Measurements from ENCODE around the gene NACC2. TPM values are rescaled to one million over a fixed set of nuclear protein-coding genes. Genes with fewer than 3 reads are reported as not detected.
A peak's percentile ranks its signal among the peaks of the same experiment; 100 is the strongest.

NACC2 gene
- total RNA-seq, 6 experiments from 2014 or later, result 38.2 to 46.7 (median 40.2) TPM

GRCh38 chr9:135990468-135991429 is 104.3 kb downstream of the NACC2 start:
- Mint-ChIP-seq H3K4me3 (no peak overlapping the region), H3K27ac (no peak overlapping the region), H3K27me3 (ENCODE audit: insufficient read depth) (peaks cover 3% of the 10 kb centered on the region), H3K4me1 (ENCODE audit: low read depth) (no peaks in the 10 kb centered on the region; the same call in 1 of the 2 replicates), H3K36me3 (ENCODE audit: low read depth) (no peaks in the 10 kb centered on the region), H3K9me3 (no peaks in the 10 kb centered on the region)
- TF ChIP-seq, protein P1, sequence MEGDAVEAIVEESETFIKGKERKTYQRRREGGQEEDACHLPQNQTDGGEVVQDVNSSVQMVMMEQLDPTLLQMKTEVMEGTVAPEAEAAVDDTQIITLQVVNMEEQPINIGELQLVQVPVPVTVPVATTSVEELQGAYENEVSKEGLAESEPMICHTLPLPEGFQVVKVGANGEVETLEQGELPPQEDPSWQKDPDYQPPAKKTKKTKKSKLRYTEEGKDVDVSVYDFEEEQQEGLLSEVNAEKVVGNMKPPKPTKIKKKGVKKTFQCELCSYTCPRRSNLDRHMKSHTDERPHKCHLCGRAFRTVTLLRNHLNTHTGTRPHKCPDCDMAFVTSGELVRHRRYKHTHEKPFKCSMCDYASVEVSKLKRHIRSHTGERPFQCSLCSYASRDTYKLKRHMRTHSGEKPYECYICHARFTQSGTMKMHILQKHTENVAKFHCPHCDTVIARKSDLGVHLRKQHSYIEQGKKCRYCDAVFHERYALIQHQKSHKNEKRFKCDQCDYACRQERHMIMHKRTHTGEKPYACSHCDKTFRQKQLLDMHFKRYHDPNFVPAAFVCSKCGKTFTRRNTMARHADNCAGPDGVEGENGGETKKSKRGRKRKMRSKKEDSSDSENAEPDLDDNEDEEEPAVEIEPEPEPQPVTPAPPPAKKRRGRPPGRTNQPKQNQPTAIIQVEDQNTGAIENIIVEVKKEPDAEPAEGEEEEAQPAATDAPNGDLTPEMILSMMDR (IDR thresholded peaks at IDR 0.05), result no peak
- DNase-seq, result no peak

DNA sequence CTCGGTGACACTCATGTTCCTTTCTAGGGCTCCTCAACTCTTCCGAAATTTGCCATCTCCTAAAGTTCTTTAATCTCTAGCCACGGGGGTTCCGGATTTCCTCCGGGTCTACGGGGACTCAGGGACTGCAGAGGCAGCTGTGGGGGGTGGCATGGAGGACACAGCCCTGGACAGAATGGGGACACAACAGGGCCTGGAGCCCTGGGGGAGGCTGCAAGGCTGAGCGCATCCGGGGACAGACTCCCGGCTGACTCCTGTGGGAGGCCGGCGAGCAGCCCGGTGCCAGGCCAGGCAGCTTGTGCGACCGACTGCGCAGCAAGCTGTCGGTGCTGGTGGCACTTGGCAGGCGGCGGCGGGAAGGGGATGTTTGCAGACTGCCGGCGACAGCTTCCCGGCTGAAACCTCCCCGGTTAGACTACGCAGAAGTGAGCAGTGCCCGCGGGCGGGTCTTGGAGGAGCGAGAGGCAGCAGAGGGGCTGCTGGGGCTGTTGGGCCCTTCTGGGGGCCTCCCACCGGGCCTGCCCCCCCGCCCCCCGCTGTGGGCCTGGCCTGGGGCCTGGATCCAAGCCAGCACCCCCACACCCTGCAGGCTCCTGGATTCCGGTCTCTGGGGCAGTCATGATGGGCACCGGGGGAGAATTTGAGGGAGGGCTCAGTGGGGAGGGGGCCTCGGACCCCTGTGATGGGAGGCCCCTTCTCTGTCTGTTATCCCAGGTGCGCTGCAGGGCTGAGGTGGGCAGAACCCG is 105.2 kb downstream of the NACC2 start:
- H3K36me3 Mint-ChIP-seq (ENCODE audit: low read depth), result no peaks in the 10 kb centered on the region
- H3K27ac Mint-ChIP-seq, result no peak overlapping the region
- H3K27me3 Mint-ChIP-seq (ENCODE audit: insufficient read depth), result peaks cover 4% of the 10 kb centered on the region
- DNase-seq, result no peak
- H3K9me3 Mint-ChIP-seq, result no peaks in the 10 kb centered on the region
- H3K4me3 Mint-ChIP-seq, result no peak overlapping the region
- no peaks in the 10 kb centered on the region; the same call in 1 of the 2 replicates for H3K4me1 Mint-ChIP-seq (ENCODE audit: low read depth)
- TF ChIP-seq, protein P1 (IDR thresholded peaks at IDR 0.05), result no peak

DNA sequence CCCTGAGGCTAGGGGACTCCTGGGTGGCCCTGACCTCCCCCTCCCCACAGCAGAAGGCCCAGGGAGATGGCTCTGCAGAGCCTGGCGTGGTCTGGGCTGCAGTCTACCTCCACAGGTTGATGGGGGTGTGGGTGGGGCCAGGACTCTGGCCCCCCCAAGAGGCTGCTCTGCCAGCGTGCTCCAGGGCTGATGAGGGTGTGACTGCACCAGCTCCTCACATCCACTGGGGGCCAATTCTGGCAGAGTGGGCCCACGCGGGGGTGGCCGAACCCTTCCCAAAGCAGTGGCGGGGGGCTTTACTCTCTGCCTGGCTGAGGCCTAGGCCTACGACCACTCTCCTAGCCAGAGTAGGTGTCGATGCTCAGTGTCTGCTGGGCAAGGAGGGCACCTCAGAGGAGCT is 105.9 kb downstream of the NACC2 start:
- Mint-ChIP-seq H3K9me3 (no peaks in the 10 kb centered on the region), H3K27me3 (ENCODE audit: insufficient read depth) (peaks cover 11% of the 10 kb centered on the region), H3K4me3 (no peak overlapping the region), H3K4me1 (ENCODE audit: low read depth) (no peaks in the 10 kb centered on the region; the same call in 1 of the 2 replicates), H3K36me3 (ENCODE audit: low read depth) (no peaks in the 10 kb centered on the region), H3K27ac (no peak overlapping the region)
- TF ChIP-seq, protein P1 (IDR thresholded peaks at IDR 0.05), result peak; percentile 43
- DNase-seq, result no peak

DNA sequence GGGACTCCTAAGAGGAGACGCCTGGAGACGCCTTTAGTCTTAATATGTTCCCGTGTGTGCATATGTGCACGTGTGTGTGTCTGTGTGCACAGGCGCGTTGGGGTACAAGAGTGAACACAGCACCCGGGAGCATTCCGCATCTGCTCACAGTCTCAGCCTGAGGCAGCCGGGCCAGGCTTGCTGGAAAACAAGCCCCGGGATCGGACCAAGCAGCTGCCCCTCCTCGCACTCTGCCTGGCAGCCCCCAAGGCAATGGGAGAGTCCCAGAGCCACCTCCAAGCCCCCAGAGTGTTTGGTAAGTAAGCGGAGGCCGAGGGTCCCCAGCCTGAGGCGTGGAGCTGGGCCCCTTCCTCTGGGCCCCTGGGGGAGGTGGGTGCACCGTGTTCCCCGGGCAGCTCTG is 106.6 kb downstream of the NACC2 start:
- TF ChIP-seq, protein P1 (IDR thresholded peaks at IDR 0.05), result no peak
- no peak overlapping the region for H3K4me3 Mint-ChIP-seq

DNA sequence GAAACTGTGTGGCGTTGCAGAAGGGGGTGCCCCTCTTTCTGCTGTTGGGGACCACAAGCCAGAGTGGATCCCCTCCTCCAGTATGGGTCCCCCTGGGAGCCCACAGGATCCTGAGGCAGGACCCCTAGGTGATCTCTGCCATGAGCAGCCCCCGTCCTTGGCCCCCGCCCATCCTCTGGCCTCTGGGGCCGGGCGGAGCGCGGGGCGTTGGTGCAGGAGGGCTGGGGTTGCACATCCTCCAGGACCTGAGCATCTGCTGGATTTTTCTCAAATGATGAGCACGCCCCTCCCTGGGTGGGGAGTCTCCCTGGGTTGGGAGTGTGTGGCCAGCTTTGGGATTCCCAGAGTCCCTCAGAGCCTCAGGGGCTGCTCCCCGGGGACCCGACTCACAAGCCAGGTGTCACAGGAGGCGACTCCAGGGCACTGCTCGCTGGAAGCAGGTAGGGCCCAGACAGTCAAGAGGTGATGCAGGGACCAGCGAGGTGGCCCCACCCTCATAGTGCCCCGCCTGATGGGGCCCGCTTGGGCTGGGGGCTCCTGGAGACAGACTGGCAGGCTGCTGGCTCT is 107.2 kb downstream of the NACC2 start:
- Mint-ChIP-seq H3K27me3 (ENCODE audit: insufficient read depth) (peaks cover 14% of the 10 kb centered on the region), H3K4me3 (no peak overlapping the region), H3K36me3 (ENCODE audit: low read depth) (no peaks in the 10 kb centered on the region), H3K27ac (no peak overlapping the region), H3K9me3 (no peaks in the 10 kb centered on the region), H3K4me1 (ENCODE audit: low read depth) (no peaks in the 10 kb centered on the region; the same call in 1 of the 2 replicates)
- DNase-seq, result no peak
- TF ChIP-seq, protein P1 (IDR thresholded peaks at IDR 0.05), result no peak

More for the DNA sequence above, 106.6 kb downstream of the NACC2 start:
- Mint-ChIP-seq H3K9me3 (no peaks in the 10 kb centered on the region), H3K27ac (no peak overlapping the region), H3K27me3 (ENCODE audit: insufficient read depth) (peaks cover 16% of the 10 kb centered on the region), H3K36me3 (ENCODE audit: low read depth) (no peaks in the 10 kb centered on the region), H3K4me1 (ENCODE audit: low read depth) (no peaks in the 10 kb centered on the region; the same call in 1 of the 2 replicates)
- DNase-seq, result no peak

All from HFFc6 (cell line).